Neuronal stem cell (in vitro differentiated cells): ENCODE results near the gene AUTS2.

Experiments used
- DNase-seq: peaks from one replicate; pipeline ENCODE4 v3.0.0-alpha.2; 2013; ENCODE audit warnings: low spot score
- H2AFZ ChIP-seq: one replicate; pipeline ENCODE4 v1.6.1; 2013; ENCODE audit warnings: mild to moderate bottlenecking, low read length, inconsistent platforms
- H2AK5ac ChIP-seq: 2 replicates; pipeline ENCODE4 v1.6.1; 2013; ENCODE audit warnings: low read depth, mild to moderate bottlenecking, inconsistent platforms, low read length, moderate library complexity, mixed read lengths
- H2BK120ac ChIP-seq: 2 replicates; pipeline ENCODE4 v1.6.1; 2013; ENCODE audit warnings: low read depth, mild to moderate bottlenecking, inconsistent platforms, low read length, moderate library complexity, mixed read lengths
- H2BK12ac ChIP-seq: one replicate; pipeline ENCODE4 v1.6.1; 2013; ENCODE audit warnings: low read length, inconsistent platforms
- H2BK15ac ChIP-seq: 2 replicates; pipeline ENCODE4 v1.6.1; 2013; ENCODE audit warnings: mild to moderate bottlenecking, low read length, inconsistent platforms, mixed read lengths
- H2BK5ac ChIP-seq: one replicate; pipeline ENCODE4 v1.6.1; 2013; ENCODE audit warnings: inconsistent platforms, mild to moderate bottlenecking, low read length, moderate library complexity
- H3K14ac ChIP-seq: one replicate; pipeline ENCODE4 v1.6.1; 2013; ENCODE audit warnings: low read length, inconsistent platforms
- H3K18ac ChIP-seq: 2 replicates; pipeline ENCODE4 v1.6.1; 2013; ENCODE audit warnings: low read length, inconsistent platforms
- H3K23ac ChIP-seq: 2 replicates; pipeline ENCODE4 v1.6.1; 2013; ENCODE audit warnings: low read depth, mild to moderate bottlenecking, mixed read lengths, low read length, inconsistent platforms; ENCODE audit not compliant: poor library complexity
- H3K27ac ChIP-seq: replicated peaks from 3 replicates; pipeline ENCODE4 v1.5.1; 2013; ENCODE audit warnings: low read length, inconsistent platforms
- H3K27me3 ChIP-seq, 3 experiments: 2 replicates each; pipeline ENCODE4 v1.6.1; 2013; ENCODE audit warnings: low read length in 3 of 3, mild to moderate bottlenecking in 2 of 3, inconsistent platforms in 1 of 3, low read depth in 1 of 3, mixed read lengths in 1 of 3, moderate library complexity in 1 of 3; ENCODE audit not compliant: control insufficient read depth in 3 of 3, insufficient read depth in 3 of 3
- H3K36me3 ChIP-seq, 2 donors: replicated peaks in 1 of 2; 2 replicates each; pipeline ENCODE4 v1.6.1; 2013; ENCODE audit warnings: low read length in 2 of 2; ENCODE audit not compliant: control insufficient read depth in 2 of 2, insufficient read depth in 2 of 2
- H3K4ac ChIP-seq: 2 replicates; pipeline ENCODE4 v1.6.1; 2013; ENCODE audit warnings: inconsistent platforms, mild to moderate bottlenecking, low read length, moderate library complexity
- H3K4me1 ChIP-seq, 2 donors: 1 replicate in 1 of 2; 2 replicates in 1 of 2; pipeline ENCODE4 v1.6.1; 2013; ENCODE audit warnings: low read length in 2 of 2, low read depth in 1 of 2; ENCODE audit not compliant: control insufficient read depth in 2 of 2, insufficient read depth in 1 of 2
- H3K4me2 ChIP-seq: one replicate; pipeline ENCODE4 v1.6.1; 2013; ENCODE audit warnings: mild to moderate bottlenecking, low read length, inconsistent platforms; ENCODE audit not compliant: insufficient read depth, poor library complexity, severe bottlenecking
- H3K4me3 ChIP-seq, 2 donors: 2 replicates each; pipeline ENCODE4 v1.5.1; 2013; ENCODE audit warnings: low read length in 2 of 2, mild to moderate bottlenecking in 2 of 2, inconsistent platforms in 1 of 2, moderate library complexity in 1 of 2
- H3K79me1 ChIP-seq: one replicate; pipeline ENCODE4 v1.6.1; 2013; ENCODE audit warnings: low read depth, mild to moderate bottlenecking, inconsistent platforms, low read length, moderate library complexity
- H3K9ac ChIP-seq: one replicate; pipeline ENCODE4 v1.6.1; 2013; ENCODE audit warnings: mild to moderate bottlenecking, low read depth, low read length, inconsistent platforms; ENCODE audit not compliant: poor library complexity
- H3K9me3 ChIP-seq, 2 donors: replicated peaks in 1 of 2; 2 replicates each; pipeline versions ENCODE3 to v1.6.1; 2013; ENCODE audit warnings: low read length in 2 of 2, mild to moderate bottlenecking in 2 of 2, inconsistent platforms in 1 of 2, low read depth in 1 of 2, mixed read lengths in 1 of 2, moderate library complexity in 1 of 2; ENCODE audit not compliant: control insufficient read depth in 2 of 2, insufficient read depth in 1 of 2
- H4K8ac ChIP-seq: one replicate; pipeline ENCODE4 v1.6.1; 2013; ENCODE audit warnings: low read depth, mild to moderate bottlenecking, inconsistent platforms, low read length, moderate library complexity
- H4K91ac ChIP-seq: one replicate; pipeline ENCODE4 v1.6.1; 2013; ENCODE audit warnings: low read length, low read depth, mild to moderate bottlenecking, inconsistent platforms; ENCODE audit not compliant: poor library complexity
- WGBS, 2 donors: extraction: QIAGEN DNeasy Blood & Tissue Kit; methylation state at CpG; one replicate each; pipeline ENCODE4 v1.1.7; 2013; ENCODE audit warnings: missing lambda C conversion rate in 2 of 2, mixed read lengths in 1 of 2; ENCODE audit not compliant: insufficient read length in 2 of 2, insufficient replicate concordance in 1 of 2; ENCODE audit errors: extremely low coverage in 2 of 2; 5-methylcytosine and 5-hydroxymethylcytosine counted together

Gene AUTS2

DNA sequence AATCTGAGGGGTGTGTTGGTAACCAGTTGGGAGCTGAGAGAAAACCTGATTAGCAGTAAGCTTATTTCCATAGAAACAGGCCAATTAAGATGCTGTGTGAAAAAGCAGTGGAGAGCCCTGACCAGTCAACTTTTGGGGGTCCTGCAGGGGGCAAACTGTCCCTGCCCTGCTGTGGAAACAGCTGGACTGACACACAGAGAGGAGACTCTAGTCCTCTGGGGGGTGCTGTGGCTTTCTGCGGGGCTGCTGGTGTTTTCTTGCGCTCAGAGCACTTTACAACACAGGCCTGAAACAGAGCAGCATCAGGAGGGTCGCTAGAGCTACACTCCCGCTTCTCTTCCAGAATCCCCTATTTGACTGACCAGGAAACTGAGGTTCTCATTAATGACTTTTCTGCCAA is 986.8 kb downstream of the AUTS2 start:
- no CpG with 5 or more reads among the region's 4 CpGs for WGBS, 2 donors
- no peak overlapping the region for H2BK15ac ChIP-seq
- no peak overlapping the region for H3K4me3 ChIP-seq
- no peak overlapping the region for H3K14ac ChIP-seq
- H3K18ac ChIP-seq = no peak overlapping the region
- H3K4ac ChIP-seq = no peak overlapping the region
- DNase-seq = no peak
- H4K8ac ChIP-seq = no peak overlapping the region
- no peak overlapping the region for H2BK12ac ChIP-seq
- H3K4me2 ChIP-seq = no peak overlapping the region
- no peak overlapping the region for H2AK5ac ChIP-seq
- H2BK120ac ChIP-seq = no peak overlapping the region
- H3K27me3 ChIP-seq = peaks cover 0 to 22% (median 0%) of the 10 kb centered on the region in 3 experiments
- no peaks in the 10 kb centered on the region for H3K36me3 ChIP-seq
- H2AFZ ChIP-seq = no peak overlapping the region
- no peak overlapping the region for H2BK5ac ChIP-seq
- H3K23ac ChIP-seq = no peak overlapping the region
- H3K79me1 ChIP-seq = no peaks in the 10 kb centered on the region
- no peaks in the 10 kb centered on the region for H3K9me3 ChIP-seq
- peaks cover 8 to 49% of the 10 kb centered on the region in 2 donors for H3K4me1 ChIP-seq
- no peak overlapping the region for H3K27ac ChIP-seq
- no peak overlapping the region for H3K9ac ChIP-seq
- no peak overlapping the region for H4K91ac ChIP-seq

- H3K27ac ChIP-seq = no peak overlapping the region
- no peak overlapping the region for H3K4me2 ChIP-seq
- no peak overlapping the region for H3K4me3 ChIP-seq
- H3K9ac ChIP-seq = no peak overlapping the region
- H4K8ac ChIP-seq = no peak overlapping the region
- H3K36me3 ChIP-seq = no peaks in the 10 kb centered on the region
- peaks cover 0 to 13% (median 0%) of the 10 kb centered on the region in 3 experiments for H3K27me3 ChIP-seq
- H2BK15ac ChIP-seq = no peak overlapping the region
- no peak for DNase-seq
- H2BK120ac ChIP-seq = no peak overlapping the region
- H2BK12ac ChIP-seq = no peak overlapping the region
- H3K9me3 ChIP-seq = no peaks in the 10 kb centered on the region
- no peak overlapping the region for H2AK5ac ChIP-seq
- no peak overlapping the region for H4K91ac ChIP-seq
- no CpG with 5 or more reads among the region's 1 CpG for WGBS, 2 donors
- no peak overlapping the region for H2AFZ ChIP-seq
- no peak overlapping the region for H3K18ac ChIP-seq
- no peaks in the 10 kb centered on the region for H3K79me1 ChIP-seq
- H3K23ac ChIP-seq = no peak overlapping the region
- H3K4me1 ChIP-seq = peaks cover 8 to 49% of the 10 kb centered on the region in 2 donors
- no peak overlapping the region for H3K14ac ChIP-seq
- no peak overlapping the region for H2BK5ac ChIP-seq
- no peak overlapping the region for H3K4ac ChIP-seq
Observed at GRCh38 chr7:70586822-70587221, 988.5 kb downstream of the AUTS2 start.

GRCh38 chr7:70587739-70588138 is 989.5 kb downstream of the AUTS2 start:
- H4K91ac ChIP-seq = no peak overlapping the region
- no CpG with 5 or more reads among the region's 4 CpGs for WGBS, 2 donors

DNA sequence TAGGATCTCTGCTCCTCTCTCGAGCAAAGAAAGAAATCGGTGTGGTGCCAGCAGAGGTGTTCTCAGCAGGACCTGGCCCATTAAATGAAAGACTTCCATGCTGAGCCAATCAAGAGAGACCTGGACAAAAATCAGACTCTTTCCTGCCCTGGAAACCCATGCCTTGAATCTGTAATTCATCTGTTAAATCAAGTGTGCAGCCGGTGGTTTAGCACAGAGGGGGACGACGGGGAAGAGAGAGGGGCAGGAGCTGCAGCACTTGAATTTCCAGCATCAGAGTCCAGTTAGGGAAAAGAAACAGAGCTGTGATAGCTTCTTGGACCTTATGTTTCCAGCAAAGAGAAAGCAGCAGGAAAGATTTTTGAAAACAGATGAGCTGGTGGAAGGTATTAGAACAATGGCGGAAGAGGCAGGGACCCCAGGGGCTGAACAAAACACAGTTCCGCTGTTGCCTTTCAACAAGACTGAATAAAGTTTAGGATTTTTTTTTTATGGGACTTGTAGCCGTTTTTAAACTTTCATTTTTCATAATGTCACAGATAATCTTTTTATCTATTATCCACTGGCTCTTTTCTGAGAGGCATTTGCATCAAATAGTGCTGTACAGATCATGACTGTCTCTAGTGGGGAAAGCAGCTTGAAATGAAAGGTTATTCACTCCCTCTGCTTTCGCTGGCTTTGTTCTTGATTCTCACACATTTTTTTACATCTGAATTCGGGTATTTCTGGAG is 990.1 kb downstream of the AUTS2 start:
- Histone ChIP-seq H3K27me3 (peaks cover 0 to 7% (median 0%) of the 10 kb centered on the region in 3 experiments), H3K9me3 (no peaks in the 10 kb centered on the region), H3K14ac (no peak overlapping the region), H2AK5ac (no peak overlapping the region), H2BK5ac (no peak overlapping the region), H2BK15ac (no peak overlapping the region), H3K27ac (no peak overlapping the region), H3K23ac (no peak overlapping the region), H3K4me2 (peak overlapping the region; percentile 28), H3K4me3 (peak overlapping the region in 1 of 2 donors; percentile 35), H3K4ac (no peak overlapping the region), H2BK12ac (no peak overlapping the region), H4K91ac (no peak overlapping the region), H3K18ac (no peak overlapping the region), H2BK120ac (no peak overlapping the region), H3K79me1 (no peaks in the 10 kb centered on the region), H3K9ac (no peak overlapping the region), H3K4me1 (peaks cover 7 to 35% of the 10 kb centered on the region in 2 donors), H2AFZ (peak overlapping the region; percentile 68), H4K8ac (no peak overlapping the region), H3K36me3 (no peaks in the 10 kb centered on the region)
- no CpG with 5 or more reads among the region's 10 CpGs for WGBS, 2 donors
- DNase-seq = no peak

More at GRCh38 chr7:70587739-70588138, 989.5 kb downstream of the AUTS2 start:
- Histone ChIP-seq H3K36me3 (no peaks in the 10 kb centered on the region), H3K9me3 (no peaks in the 10 kb centered on the region), H2AK5ac (no peak overlapping the region), H3K27me3 (peaks cover 0 to 7% (median 0%) of the 10 kb centered on the region in 3 experiments), H2BK5ac (no peak overlapping the region), H3K4me1 (peaks cover 8 to 42% of the 10 kb centered on the region in 2 donors), H2BK12ac (no peak overlapping the region), H2AFZ (peak overlapping the region; percentile 68), H2BK120ac (no peak overlapping the region), H3K9ac (no peak overlapping the region), H3K14ac (no peak overlapping the region), H3K18ac (no peak overlapping the region), H3K4me3 (no peak overlapping the region), H3K23ac (no peak overlapping the region), H3K4ac (no peak overlapping the region), H3K4me2 (no peak overlapping the region), H2BK15ac (no peak overlapping the region), H4K8ac (no peak overlapping the region), H3K27ac (no peak overlapping the region), H3K79me1 (no peaks in the 10 kb centered on the region)
- no peak for DNase-seq
